ENCODE results near the gene CTSH. TPM values are rescaled to one million over a fixed set of nuclear protein-coding genes. Genes with fewer than 3 reads are reported as not detected.

CTSH gene
- total RNA-seq, 1 experiment from 2014 or later = 20.4 TPM

- ChIA-PET CTCF (interaction anchor here (1.2 to 1.4 kb wide), 2 partner anchors 27 to 99 kb away, joined by 3 to 5 read pairs; no protein-coding TSS in a partner anchor), POLR2A (interaction anchor here (1.1 kb wide), 1 partner anchor 70 kb away, joined by 3 read pairs; the partner anchor contains the start of gene ADAMTS7)
- DNase-seq (ENCODE audit: low spot score) (no peak), ATAC-seq (no peak)
- Mint-ChIP-seq H3K27ac (no peak overlapping the region; the same call in 1 of the 2 replicates), H3K27me3 (ENCODE audit: low read depth) (no peaks in the 10 kb centered on the region), H3K4me1 (peaks cover 42% of the 10 kb centered on the region), H3K4me3 (no peak overlapping the region), H3K9me3 (no peaks in the 10 kb centered on the region), H3K36me3 (peaks cover 50% of the 10 kb centered on the region)
- TF ChIP-seq, protein P1, sequence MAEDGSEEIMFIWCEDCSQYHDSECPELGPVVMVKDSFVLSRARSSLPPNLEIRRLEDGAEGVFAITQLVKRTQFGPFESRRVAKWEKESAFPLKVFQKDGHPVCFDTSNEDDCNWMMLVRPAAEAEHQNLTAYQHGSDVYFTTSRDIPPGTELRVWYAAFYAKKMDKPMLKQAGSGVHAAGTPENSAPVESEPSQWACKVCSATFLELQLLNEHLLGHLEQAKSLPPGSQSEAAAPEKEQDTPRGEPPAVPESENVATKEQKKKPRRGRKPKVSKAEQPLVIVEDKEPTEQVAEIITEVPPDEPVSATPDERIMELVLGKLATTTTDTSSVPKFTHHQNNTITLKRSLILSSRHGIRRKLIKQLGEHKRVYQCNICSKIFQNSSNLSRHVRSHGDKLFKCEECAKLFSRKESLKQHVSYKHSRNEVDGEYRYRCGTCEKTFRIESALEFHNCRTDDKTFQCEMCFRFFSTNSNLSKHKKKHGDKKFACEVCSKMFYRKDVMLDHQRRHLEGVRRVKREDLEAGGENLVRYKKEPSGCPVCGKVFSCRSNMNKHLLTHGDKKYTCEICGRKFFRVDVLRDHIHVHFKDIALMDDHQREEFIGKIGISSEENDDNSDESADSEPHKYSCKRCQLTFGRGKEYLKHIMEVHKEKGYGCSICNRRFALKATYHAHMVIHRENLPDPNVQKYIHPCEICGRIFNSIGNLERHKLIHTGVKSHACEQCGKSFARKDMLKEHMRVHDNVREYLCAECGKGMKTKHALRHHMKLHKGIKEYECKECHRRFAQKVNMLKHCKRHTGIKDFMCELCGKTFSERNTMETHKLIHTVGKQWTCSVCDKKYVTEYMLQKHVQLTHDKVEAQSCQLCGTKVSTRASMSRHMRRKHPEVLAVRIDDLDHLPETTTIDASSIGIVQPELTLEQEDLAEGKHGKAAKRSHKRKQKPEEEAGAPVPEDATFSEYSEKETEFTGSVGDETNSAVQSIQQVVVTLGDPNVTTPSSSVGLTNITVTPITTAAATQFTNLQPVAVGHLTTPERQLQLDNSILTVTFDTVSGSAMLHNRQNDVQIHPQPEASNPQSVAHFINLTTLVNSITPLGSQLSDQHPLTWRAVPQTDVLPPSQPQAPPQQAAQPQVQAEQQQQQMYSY (CRISPR knock-in tag; IDR thresholded peaks at IDR 0.05) = no peak
- TF ChIP-seq JAZF1 (CRISPR knock-in tag; IDR thresholded peaks at IDR 0.05) (no peak), ELF4 (CRISPR knock-in tag; IDR thresholded peaks at IDR 0.05; ENCODE audit: low read depth) (no peak), GABPB1 (CRISPR knock-in tag; IDR thresholded peaks at IDR 0.05) (no peak), CDX4 (CRISPR knock-in tag; IDR thresholded peaks at IDR 0.05; ENCODE audit: borderline replicate concordance) (no peak), ZNF512 (CRISPR knock-in tag; IDR thresholded peaks at IDR 0.05; ENCODE audit: borderline replicate concordance) (no peak), JUN (CRISPR knock-in tag; IDR thresholded peaks at IDR 0.05) (no peak), ZBTB21 (CRISPR knock-in tag; IDR thresholded peaks at IDR 0.05; ENCODE audit: borderline replicate concordance) (no peak), OVOL2 (CRISPR knock-in tag; IDR thresholded peaks at IDR 0.05; ENCODE audit: borderline replicate concordance) (no peak), ATF2 (CRISPR knock-in tag; IDR thresholded peaks at IDR 0.05; ENCODE audit: borderline replicate concordance, low read depth) (no peak)
- TF ChIP-seq, protein P2, sequence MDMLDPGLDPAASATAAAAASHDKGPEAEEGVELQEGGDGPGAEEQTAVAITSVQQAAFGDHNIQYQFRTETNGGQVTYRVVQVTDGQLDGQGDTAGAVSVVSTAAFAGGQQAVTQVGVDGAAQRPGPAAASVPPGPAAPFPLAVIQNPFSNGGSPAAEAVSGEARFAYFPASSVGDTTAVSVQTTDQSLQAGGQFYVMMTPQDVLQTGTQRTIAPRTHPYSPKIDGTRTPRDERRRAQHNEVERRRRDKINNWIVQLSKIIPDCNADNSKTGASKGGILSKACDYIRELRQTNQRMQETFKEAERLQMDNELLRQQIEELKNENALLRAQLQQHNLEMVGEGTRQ (CRISPR knock-in tag; IDR thresholded peaks at IDR 0.05) = no peak
- TF ChIP-seq, protein P3, sequence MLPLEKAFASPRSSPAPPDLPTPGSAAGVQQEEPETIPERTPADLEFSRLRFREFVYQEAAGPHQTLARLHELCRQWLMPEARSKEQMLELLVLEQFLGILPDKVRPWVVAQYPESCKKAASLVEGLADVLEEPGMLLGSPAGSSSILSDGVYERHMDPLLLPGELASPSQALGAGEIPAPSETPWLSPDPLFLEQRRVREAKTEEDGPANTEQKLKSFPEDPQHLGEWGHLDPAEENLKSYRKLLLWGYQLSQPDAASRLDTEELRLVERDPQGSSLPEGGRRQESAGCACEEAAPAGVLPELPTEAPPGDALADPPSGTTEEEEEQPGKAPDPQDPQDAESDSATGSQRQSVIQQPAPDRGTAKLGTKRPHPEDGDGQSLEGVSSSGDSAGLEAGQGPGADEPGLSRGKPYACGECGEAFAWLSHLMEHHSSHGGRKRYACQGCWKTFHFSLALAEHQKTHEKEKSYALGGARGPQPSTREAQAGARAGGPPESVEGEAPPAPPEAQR (CRISPR knock-in tag; IDR thresholded peaks at IDR 0.05) = no peak
Measured at GRCh38 chr15:78880813-78881212, 64.0 kb downstream of the CTSH start.

DNA sequence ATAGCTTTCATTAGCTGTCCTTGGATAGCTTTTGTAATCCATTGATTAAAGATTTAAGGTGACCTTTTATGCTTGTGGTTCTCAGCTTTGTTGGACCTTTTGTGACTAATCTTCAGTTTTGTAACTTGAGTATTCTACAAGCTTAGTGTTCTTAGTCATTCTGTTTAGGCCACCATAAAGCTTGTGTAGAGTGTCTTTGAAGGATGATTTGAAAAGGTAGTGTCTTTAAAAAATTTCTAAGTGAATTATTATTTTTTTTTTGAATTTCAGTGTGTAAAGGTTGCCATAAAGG, 64.7 kb downstream of the CTSH start:
- DNase-seq (ENCODE audit: low spot score) (no peak), ATAC-seq (no peak)
- no peaks in the 10 kb centered on the region for H3K27me3 Mint-ChIP-seq (ENCODE audit: low read depth)
- no peaks in the 10 kb centered on the region for H3K9me3 Mint-ChIP-seq
- H3K36me3 Mint-ChIP-seq = peaks cover 44% of the 10 kb centered on the region
- H3K4me3 Mint-ChIP-seq = no peak overlapping the region
- H3K27ac Mint-ChIP-seq = no peak overlapping the region
- ChIA-PET POLR2A (interaction anchor here (0.7 kb wide), 1 partner anchor 154 kb away, joined by 3 read pairs; no protein-coding TSS in a partner anchor), CTCF (interaction anchor here (0.7 to 1.4 kb wide), 3 partner anchors 27 to 99 kb away, joined by 3 to 5 read pairs (median 4); partner anchors contain the start of gene ADAMTS7)
- H3K4me1 Mint-ChIP-seq = peaks cover 47% of the 10 kb centered on the region
- TF ChIP-seq ETV6 (CRISPR knock-in tag; IDR thresholded peaks at IDR 0.05) = no peak
- TF ChIP-seq HMGA2 (CRISPR knock-in tag; IDR thresholded peaks at IDR 0.05) = no peak
- TF ChIP-seq ATF2 (CRISPR knock-in tag; IDR thresholded peaks at IDR 0.05; ENCODE audit: borderline replicate concordance, low read depth) = no peak
- TF ChIP-seq NR2C2 (CRISPR knock-in tag; IDR thresholded peaks at IDR 0.05) = no peak
- TF ChIP-seq ZNF512 (CRISPR knock-in tag; IDR thresholded peaks at IDR 0.05; ENCODE audit: borderline replicate concordance) = no peak
- no peak for TF ChIP-seq NR3C1 (CRISPR knock-in tag; conservative IDR thresholded peaks at IDR 0.05; ENCODE audit: low read depth)
- no peak for TF ChIP-seq AR (CRISPR knock-in tag; IDR thresholded peaks at IDR 0.05)
- no peak for TF ChIP-seq TEAD4 (CRISPR knock-in tag; IDR thresholded peaks at IDR 0.05)
